Fibroblast of pulmonary artery (primary cell): ENCODE measurements around the gene SAMD10.
A peak's percentile ranks its signal among the peaks of the same experiment; 100 is the strongest.
"Not testable (repeated sequence)": the region's sequence is repeated elsewhere in the genome, so short reads cannot be mapped to it uniquely, and the experiment has no call there.

Source experiments
- DNase-seq: peaks from one replicate; pipeline ENCODE4 v3.0.0-alpha.2; 2010; ENCODE audit warnings: low read depth
- H3K4me3 ChIP-seq: replicated peaks from 2 replicates; pipeline ENCODE4 v1.5.1; 2011; ENCODE audit warnings: low read depth, mild to moderate bottlenecking, control low read depth, low read length, moderate library complexity
- CTCF ChIP-seq: IDR thresholded peaks from 2 replicates; pipeline ENCODE4 v1.5.1; 2011; ENCODE audit warnings: mild to moderate bottlenecking, control low read depth, low read length, inconsistent platforms; ENCODE audit errors: missing control alignments

The SAMD10 gene

DNA sequence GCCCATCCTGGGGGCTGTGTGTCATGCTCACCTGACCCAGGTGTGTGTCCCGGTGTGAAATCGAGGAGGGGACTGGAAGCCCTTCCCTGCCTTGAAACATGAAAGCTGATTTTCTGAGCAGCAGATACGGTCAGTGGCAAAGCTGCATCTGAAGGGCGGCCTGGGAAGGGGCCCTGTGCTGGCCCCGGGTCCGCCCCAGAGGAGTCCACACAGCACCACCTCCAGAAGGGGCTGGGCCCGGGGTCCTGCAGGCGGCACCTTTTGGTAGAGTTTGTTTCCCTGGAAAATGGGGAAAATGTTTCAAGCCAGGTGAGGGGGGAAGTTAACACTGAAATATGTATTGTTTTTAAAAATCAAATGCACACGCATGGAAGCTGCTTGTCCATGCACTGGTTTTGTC, 44.0 kb downstream of the SAMD10 start:
- no peak for DNase-seq
- H3K4me3 ChIP-seq = no peak overlapping the region
- TF ChIP-seq CTCF = no peak

GRCh38 chr20:63934271-63935068, 45.0 kb downstream of the SAMD10 start:
- H3K4me3 ChIP-seq = no peak overlapping the region
- no peak for DNase-seq
- peak; percentile 32 for TF ChIP-seq CTCF

DNA sequence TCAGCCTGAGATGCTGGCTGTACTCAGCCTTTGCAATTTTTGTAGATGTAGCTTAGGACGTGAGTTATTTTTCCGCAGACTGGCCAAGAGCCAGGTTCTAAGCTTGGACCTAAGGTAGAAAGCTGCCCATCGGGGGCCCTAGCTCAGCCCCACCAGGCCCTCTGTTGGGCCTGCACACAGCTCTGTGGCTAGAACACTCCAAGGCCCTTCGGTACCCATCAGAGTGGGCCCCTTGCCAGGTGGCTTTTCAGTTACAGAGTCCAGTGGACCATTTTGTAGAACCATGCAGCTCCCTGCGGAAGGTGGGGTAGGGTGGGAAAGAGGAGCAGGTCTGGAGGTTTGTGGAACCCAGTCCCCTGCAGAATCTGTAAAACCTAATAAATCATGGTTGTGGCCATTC, 45.8 kb downstream of the SAMD10 start:
- no peak for DNase-seq
- no peak for TF ChIP-seq CTCF
- H3K4me3 ChIP-seq = no peak overlapping the region

DNA sequence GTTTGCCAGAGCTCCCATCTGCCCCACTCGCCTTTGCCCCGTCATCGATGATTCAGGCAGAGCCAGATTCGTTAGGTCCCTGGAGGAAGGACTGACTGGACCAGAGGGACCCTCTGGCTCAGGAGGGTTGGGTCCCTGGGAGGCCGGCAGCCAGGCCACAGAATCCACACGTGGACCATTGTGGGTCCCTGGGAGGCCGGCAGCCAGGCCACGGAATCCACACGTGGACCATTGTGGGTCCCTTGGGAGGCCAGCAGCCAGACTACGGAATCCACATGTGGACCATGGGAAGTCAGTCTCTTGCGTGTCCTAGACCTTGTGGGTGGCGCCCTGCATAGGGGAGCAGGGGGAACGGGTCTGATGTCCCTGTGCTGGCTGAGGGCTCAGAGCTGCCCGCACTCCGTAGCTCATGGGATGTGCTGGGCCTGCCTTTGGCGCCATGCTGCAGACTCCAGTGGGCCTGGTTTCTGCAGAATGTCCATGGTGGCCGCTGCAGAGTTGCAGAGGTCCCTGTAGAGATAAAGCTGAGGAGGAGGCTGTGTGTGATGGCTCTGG, 46.8 kb downstream of the SAMD10 start:
- no peak overlapping the region for H3K4me3 ChIP-seq
- no peak for TF ChIP-seq CTCF
- no peak for DNase-seq

DNA sequence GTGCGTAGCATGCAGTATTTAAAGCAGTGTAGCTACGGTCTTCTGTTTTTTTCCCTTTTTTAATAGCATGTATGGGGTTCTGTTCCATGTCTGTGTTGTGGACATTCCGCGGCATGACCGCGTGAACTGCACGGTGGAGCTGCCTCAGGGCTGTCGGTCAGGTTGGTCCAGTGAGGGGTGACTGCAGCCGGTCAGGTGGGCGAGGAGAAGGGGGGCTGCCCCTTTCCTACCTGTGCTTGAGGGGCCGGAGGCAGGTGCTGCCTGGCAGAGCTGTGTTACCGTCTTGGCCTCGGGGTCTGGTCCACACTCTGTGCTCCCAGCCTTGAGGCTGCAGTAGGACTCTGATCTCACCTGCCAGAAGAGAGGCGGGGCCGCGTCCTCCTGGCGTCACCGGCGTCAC, 47.7 kb downstream of the SAMD10 start:
- no peak for TF ChIP-seq CTCF
- DNase-seq = no peak
- H3K4me3 ChIP-seq = no peak overlapping the region

DNA sequence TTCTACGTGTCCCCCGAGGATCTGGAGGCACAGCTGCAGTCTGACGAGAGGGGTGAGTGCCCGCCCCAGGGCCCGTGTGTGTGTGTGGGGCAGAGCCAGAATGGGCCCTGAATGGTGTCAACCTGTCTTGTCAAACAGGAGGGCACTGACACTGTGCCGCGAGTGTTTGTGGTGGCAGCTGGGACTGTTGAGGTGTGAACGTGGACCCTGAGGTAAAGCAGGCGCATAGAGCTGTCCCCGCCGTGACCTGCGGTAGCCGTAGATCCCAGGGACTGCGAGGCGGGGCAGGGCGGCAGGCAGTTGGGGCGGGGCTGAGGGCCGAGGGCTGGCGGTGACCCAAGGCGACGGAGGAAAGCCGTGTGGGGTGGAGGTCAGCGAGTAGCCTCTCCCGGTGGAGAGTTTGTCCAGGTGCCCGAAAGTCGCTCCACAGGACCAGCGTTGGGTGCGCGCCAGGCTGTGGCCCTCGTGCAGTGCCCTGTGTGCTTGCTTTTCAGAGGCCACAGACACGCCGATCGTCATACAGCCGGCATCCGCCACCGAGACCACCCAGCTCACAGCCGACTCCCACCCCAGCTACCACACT, 48.4 kb downstream of the SAMD10 start:
- H3K4me3 ChIP-seq = no peak overlapping the region

GRCh38 chr20:63929473-63929883, 50.0 kb downstream of the SAMD10 start:
- DNase-seq = not testable (repeated sequence)

More for the DNA sequence above, 48.4 kb downstream of the SAMD10 start:
- DNase-seq = no peak
- TF ChIP-seq CTCF = no peak

More at GRCh38 chr20:63929473-63929883, 50.0 kb downstream of the SAMD10 start:
- not testable (repeated sequence) for H3K4me3 ChIP-seq
